NCI-H82 (cell line): ENCODE measurements around the gene TUBGCP2.
"Not testable (repeated sequence)": the region's sequence is repeated elsewhere in the genome, so short reads cannot be mapped to it uniquely, and the experiment has no call there.

Experiments
- DNase-seq: peaks from one replicate; lab custom pipeline; 2025; lab: John Stamatoyannopoulos, UW

Gene TUBGCP2

GRCh38 chr10:133247681-133248333, 60.9 kb downstream of the TUBGCP2 start:
- DNase-seq = no peak

- DNase-seq = no peak
Observed at GRCh38 chr10:133246236-133246626, 62.4 kb downstream of the TUBGCP2 start.

- DNase-seq = peak; percentile 35
Observed at GRCh38 chr10:133245439-133246235, 63.0 kb downstream of the TUBGCP2 start.

GRCh38 chr10:133243593-133243992, 65.1 kb downstream of the TUBGCP2 start:
- DNase-seq = no peak

GRCh38 chr10:133242611-133243356, 65.9 kb downstream of the TUBGCP2 start:
- DNase-seq = no peak

GRCh38 chr10:133241501-133242205, 67.0 kb downstream of the TUBGCP2 start:
- no peak for DNase-seq

- no peak for DNase-seq
Observed at GRCh38 chr10:133239990-133240389, 68.7 kb downstream of the TUBGCP2 start.

GRCh38 chr10:133238466-133238804, 70.2 kb downstream of the TUBGCP2 start:
- DNase-seq = no peak

GRCh38 chr10:133237588-133238465, 70.8 kb downstream of the TUBGCP2 start, which contains the start of gene VENTX:
Gene VENTX (plus strand): TSS chr10:133237855. CDS start chr10:133237915, 60 bp downstream.
- DNase-seq = peak; percentile 29

- DNase-seq = no peak
Observed at GRCh38 chr10:133237241-133237587, 71.5 kb downstream of the TUBGCP2 start.

- DNase-seq = no peak
Observed at GRCh38 chr10:133236401-133237240, 72.1 kb downstream of the TUBGCP2 start.

GRCh38 chr10:133235932-133236331, 72.7 kb downstream of the TUBGCP2 start:
- no peak for DNase-seq

GRCh38 chr10:133235265-133235855, 73.3 kb downstream of the TUBGCP2 start:
- DNase-seq = no peak

GRCh38 chr10:133234796-133235195, 73.9 kb downstream of the TUBGCP2 start:
- DNase-seq = not testable (repeated sequence)

GRCh38 chr10:133231946-133232574, 76.6 kb downstream of the TUBGCP2 start:
- no peak for DNase-seq

GRCh38 chr10:133231244-133231945, 77.3 kb downstream of the TUBGCP2 start:
- no peak for DNase-seq

GRCh38 chr10:133230387-133231195, 78.1 kb downstream of the TUBGCP2 start:
- no peak for DNase-seq

GRCh38 chr10:133230044-133230361, 78.7 kb downstream of the TUBGCP2 start, which contains the start of gene UTF1:
Gene UTF1 (plus strand): TSS chr10:133230217. CDS start chr10:133230289, 72 bp downstream.
- no peak for DNase-seq
